ENCODE data around the gene SLC2A4RG.

SLC2A4RG gene

GRCh38 chr20:63782051-63782471, 42.5 kb downstream of the SLC2A4RG start:
- DNase-seq, result no peak

GRCh38 chr20:63782521-63782971, 43.0 kb downstream of the SLC2A4RG start:
- DNase-seq, result no peak

DNA sequence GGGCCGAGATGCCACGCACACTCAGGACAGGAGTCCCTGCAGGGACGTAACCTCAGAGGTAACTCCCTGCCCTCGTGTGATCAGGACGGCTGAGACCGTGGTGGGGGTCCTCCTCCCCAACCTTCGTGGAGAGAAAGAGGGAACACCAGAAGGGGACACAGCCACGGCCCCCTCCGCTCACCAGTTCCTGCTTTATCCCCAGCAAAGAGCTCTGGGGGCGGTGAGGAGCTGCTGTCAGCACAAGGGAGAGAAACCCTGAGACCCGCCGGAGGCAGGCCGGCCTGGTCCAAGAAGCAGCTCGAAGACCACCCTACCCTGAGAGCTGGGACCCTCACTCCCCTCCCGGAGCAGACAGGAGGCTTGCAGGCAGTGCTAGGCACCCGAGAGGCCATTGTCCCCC, 44.4 kb downstream of the SLC2A4RG start:
- DNase-seq, result no peak

DNA sequence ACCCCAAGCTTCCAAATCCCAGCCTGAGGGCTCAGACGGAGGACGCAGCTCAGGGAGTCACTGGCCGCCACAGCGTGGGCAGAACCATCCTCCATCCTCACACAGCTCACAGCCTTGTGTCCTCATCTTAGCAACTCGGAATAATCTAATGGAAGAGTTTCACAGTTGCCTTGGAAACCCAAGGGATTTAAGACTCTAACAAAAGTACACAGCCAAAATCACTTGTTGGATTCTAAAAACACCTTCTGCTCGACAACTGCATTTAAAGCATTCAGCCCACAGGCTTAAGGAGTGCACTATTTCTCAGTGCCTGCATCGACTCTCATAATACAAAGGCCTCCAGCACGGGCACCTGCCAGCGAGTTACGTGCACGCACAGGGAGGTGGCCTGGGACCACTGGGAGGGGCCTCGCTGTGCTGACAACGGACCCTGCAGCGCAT, 46.1 kb downstream of the SLC2A4RG start:
- DNase-seq, result no peak

- DNase-seq, result no peak
These were observed 47.7 kb downstream of the SLC2A4RG start for GRCh38 chr20:63787302-63787701.

GRCh38 chr20:63787749-63788148, 48.2 kb downstream of the SLC2A4RG start:
- no peak for DNase-seq

GRCh38 chr20:63789836-63790571, 50.4 kb downstream of the SLC2A4RG start:
- DNase-seq, result no peak

- DNase-seq, result no peak
These were observed 51.1 kb downstream of the SLC2A4RG start for GRCh38 chr20:63790572-63791168.

DNA sequence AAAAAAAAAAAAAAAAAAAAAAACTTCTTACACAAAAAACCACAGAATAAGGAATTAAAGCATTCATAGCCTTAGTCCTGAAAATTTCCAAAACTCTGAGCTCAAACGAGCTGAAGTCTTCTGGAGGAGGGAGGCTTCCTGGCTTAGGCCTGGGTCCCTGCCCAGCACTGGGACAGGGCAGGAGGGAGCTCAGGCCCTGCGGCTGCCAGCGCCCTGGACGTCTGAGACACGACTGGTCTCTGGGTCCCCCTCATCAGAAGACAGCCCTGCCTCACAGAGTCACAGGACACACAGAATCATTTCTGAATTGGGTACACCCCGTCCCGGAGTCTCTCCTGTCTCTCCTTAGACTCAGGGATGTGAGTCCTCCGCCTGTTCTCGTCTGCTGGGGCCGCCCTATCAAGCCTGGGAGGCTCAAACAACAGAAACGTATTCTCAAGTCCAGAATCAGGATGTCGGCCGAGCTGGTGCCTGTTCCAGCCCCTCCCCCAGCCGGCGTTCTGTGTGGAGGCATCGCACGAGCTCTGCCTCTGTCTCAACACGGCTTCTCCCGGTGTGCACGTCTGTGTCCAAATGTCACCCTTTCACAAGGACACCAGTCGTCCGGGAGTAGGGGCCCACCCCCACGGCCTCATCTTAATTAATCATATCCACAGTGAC, 52.1 kb downstream of the SLC2A4RG start:
- no peak for DNase-seq

DNA sequence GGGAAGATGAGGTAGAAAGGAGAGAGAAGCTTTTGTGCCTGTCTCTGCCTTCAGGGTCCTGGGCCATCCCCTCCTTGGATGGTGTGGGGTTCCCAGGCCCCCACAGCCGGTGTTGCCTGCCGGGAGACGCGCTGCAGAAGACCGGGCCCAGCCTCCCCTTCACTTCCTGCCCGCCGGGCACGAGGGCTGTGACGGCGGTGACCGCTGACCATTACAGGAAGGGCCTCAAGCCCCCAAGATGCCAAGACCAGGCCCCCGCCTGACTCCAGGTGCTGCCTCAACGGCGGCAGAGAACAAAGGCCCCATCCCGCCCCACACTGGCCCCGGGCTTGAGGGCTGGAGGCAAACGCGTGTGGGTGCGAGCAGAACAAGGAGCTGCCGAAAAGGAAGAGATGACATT, 53.3 kb downstream of the SLC2A4RG start:
- no peak for DNase-seq

Measured in NCI-H2081 treated with DMSO at 0.1 percent for 48 hours (cell line).